GM12801 (cell line): ENCODE results near the gene NUMB.

Experiments used
- CTCF ChIP-seq: IDR thresholded peaks from one replicate; pipeline ENCODE4 v1.5.1; 2011; ENCODE audit warnings: control low read depth; ENCODE audit not compliant: insufficient read length; ENCODE audit errors: extremely low read depth

NUMB gene

GRCh38 chr14:73491256-73492042, 33.1 kb upstream of the NUMB start:
- no peak for TF ChIP-seq CTCF

- no peak for TF ChIP-seq CTCF
Observed at GRCh38 chr14:73489481-73490175, 31.3 kb upstream of the NUMB start.

GRCh38 chr14:73478684-73479083, 20.3 kb upstream of the NUMB start:
- TF ChIP-seq CTCF = no peak

- no peak for TF ChIP-seq CTCF
Observed at GRCh38 chr14:73477618-73478266, 19.4 kb upstream of the NUMB start.

GRCh38 chr14:73476451-73476931, 18.1 kb upstream of the NUMB start:
- TF ChIP-seq CTCF = no peak

GRCh38 chr14:73474952-73475351, 16.6 kb upstream of the NUMB start:
- TF ChIP-seq CTCF = no peak
